Cerebellar nuclear complex (tissue), 1 donor: ENCODE measurements around the gene CSNK1G1.
A peak's percentile ranks its signal among the peaks of the same experiment; 100 is the strongest.

Experiments
- DNase-seq, 2 experiments: peaks; one replicate each; lab custom pipeline; 2025; lab: John Stamatoyannopoulos, UW

Gene CSNK1G1

GRCh38 chr15:64153480-64154367, 202.2 kb downstream of the CSNK1G1 start:
- DNase-seq: peak in 1 of 2 experiments; percentile 9

GRCh38 chr15:64152507-64153387, 203.2 kb downstream of the CSNK1G1 start:
- DNase-seq: no peak

- DNase-seq: no peak
Measured at GRCh38 chr15:64151727-64152506, 204.1 kb downstream of the CSNK1G1 start, which contains the start of gene SNX22. TSS of gene SNX22 (plus strand) at chr15:64151731. CDS start at chr15:64151776, 45 bp downstream.

- DNase-seq: no peak
Measured at GRCh38 chr15:64149893-64150578, 205.9 kb downstream of the CSNK1G1 start.

- no peak for DNase-seq
Measured at GRCh38 chr15:64149424-64149823, 206.5 kb downstream of the CSNK1G1 start.

GRCh38 chr15:64148581-64148980, 207.4 kb downstream of the CSNK1G1 start:
- DNase-seq: no peak

- DNase-seq: no peak
Measured at GRCh38 chr15:64148168-64148567, 207.8 kb downstream of the CSNK1G1 start.

GRCh38 chr15:64146885-64147681, 208.9 kb downstream of the CSNK1G1 start:
- DNase-seq: no peak

- no peak for DNase-seq
Measured at GRCh38 chr15:64146520-64146884, 209.5 kb downstream of the CSNK1G1 start.

GRCh38 chr15:64146041-64146440, 209.9 kb downstream of the CSNK1G1 start:
- DNase-seq: no peak

- DNase-seq: no peak
Measured at GRCh38 chr15:64144565-64145281, 211.2 kb downstream of the CSNK1G1 start.

GRCh38 chr15:64144192-64144564, 211.8 kb downstream of the CSNK1G1 start:
- DNase-seq: no peak

- no peak for DNase-seq
Measured at GRCh38 chr15:64143276-64143675, 212.7 kb downstream of the CSNK1G1 start.

- DNase-seq: no peak
Measured at GRCh38 chr15:64141798-64142512, 214.0 kb downstream of the CSNK1G1 start.

- DNase-seq: no peak
Measured at GRCh38 chr15:64138331-64138941, 217.5 kb downstream of the CSNK1G1 start.

- no peak for DNase-seq
Measured at GRCh38 chr15:64137226-64137833, 218.6 kb downstream of the CSNK1G1 start.

- no peak for DNase-seq
Measured at GRCh38 chr15:64136347-64136746, 219.6 kb downstream of the CSNK1G1 start.

- DNase-seq: no peak
Measured at GRCh38 chr15:64134345-64134829, 221.6 kb downstream of the CSNK1G1 start.
